G401.6 (cell line): ENCODE data around the gene ADAMTS13.
"Not testable (repeated sequence)": the region's sequence is repeated elsewhere in the genome, so short reads cannot be mapped to it uniquely, and the experiment has no call there.

ENCODE experiments used
- FAIRE-seq: peaks from 2 replicates; lab custom pipeline; 2012; peaks lifted over from hg19 to GRCh38; lab: Jason Lieb, UNC

ADAMTS13 gene

DNA sequence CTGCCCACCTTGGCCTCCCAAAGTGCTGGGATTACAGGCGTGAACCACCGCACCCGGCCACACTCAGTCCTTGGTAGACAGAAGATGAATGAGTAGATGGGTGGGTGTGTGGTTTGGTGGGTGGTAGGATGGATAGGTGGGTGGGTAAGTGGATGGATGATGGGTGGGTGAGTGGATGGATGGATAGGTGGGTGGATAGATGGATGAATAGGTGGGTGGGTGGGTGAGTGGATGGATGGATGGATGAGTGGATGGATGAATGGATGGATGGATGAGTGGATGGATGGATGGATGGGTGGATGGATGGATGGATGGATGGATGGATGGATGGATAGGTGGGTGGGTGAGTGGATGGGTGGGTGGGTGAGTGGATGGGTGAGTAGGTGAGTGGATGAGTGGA, 29.9 kb upstream of the ADAMTS13 start:
- FAIRE-seq, result not testable (repeated sequence)

DNA sequence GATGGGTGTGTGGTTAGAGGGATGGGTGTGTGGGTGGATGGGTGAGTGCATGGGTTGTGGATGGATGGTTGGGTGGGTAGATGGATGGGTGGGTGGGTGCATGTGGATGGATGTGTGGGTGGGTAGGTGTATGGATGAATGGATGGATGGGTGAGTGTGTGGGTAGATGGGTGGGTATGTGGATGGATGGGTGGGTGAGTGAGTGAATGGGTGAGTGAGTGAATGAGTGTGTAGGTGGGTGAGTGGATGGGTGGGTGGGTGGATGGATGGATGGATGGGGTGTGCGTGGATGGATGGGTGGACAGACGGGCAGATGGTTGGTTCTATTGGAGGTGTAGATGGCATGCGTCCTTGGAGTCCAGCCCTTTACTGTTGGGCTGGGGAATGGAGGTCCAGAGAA, 28.8 kb upstream of the ADAMTS13 start:
- no peak for FAIRE-seq

DNA sequence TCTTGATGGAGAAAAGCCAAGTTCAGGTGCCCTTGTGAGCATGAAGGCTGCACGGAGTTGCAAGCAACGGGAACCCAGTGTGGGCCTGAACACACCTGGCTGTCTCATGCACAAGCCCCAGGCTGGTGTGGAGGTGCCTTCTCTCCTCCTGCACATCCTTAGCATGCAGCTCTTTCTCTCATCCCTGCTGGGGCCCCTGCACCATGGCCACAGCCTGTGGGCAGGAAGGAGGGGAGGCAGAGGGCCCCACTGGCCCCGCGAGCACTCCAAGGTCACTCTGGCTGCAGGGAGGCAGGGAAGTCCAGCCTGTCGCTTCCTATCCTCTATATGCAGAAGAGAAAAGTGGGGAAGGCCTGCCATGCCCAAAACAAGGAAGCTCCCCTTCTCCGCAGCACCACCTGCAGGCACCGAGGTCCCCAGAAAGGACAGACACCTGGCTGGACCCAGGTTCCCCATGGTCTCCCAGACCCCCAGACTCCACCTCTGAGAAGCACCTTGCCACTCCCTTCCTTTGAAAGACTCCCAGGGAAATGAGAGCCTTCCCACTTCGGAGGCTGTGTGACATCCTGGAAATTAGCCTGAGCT, 27.4 kb upstream of the ADAMTS13 start:
- FAIRE-seq, result no peak

DNA sequence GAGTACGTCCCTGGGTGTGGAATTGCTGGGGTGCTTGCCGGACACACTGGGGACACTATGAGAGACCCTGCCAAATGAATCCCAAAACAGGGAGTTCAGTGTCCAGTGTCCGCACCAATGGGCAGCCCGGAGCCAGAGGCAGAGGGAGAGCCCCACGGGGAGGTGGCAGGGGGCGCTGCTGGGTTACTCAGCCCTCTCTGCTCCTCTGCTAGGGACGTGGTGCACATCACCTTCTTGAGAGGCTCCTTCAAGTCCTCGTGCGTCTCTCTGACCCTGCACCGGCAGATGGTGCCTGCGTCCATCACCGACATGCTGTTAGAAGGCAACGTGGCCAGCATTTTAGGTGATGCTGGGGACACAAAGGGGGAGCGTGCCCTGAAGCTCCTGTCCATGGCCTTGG, 25.2 kb upstream of the ADAMTS13 start:
- FAIRE-seq, result no peak

DNA sequence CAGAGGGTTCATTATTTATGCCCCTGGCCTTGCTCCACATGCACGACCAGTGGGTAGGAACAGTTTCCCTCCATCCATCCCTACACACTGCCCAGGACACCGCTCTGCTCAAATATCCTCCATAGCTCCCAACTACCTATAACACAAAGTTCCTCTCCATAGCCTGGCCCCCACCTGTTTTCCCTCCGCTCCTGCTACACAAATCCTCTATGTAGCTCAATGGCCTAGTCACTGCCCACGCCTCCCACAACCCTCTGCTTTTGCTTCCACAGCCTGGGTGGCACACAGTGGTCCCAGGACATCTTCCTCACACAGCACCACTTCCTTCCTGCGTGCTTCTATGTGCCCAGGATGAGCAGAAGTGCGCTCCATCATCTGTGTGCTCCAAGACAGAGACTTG, 24.8 kb upstream of the ADAMTS13 start:
- FAIRE-seq, result no peak

DNA sequence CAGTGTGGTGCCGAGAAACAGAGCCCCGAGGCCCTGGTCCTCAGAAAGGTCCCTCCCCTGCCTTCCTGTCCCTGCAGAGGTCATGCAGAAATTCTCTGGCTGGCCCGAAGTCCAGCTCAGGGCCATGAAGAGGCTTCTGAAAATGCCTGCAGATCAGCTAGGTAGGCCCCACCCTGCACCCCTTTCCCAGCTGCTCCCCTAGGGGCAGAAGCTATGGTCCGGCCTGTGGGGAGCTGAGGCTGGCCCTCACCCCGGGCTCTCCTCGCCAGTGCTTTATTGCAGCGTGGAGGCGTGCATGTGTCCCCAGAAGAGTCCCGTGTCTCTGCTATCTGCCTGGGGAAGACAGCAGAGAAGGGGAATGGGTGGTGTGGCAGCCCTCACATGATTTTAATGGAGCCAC, 24.3 kb upstream of the ADAMTS13 start:
- FAIRE-seq, result no peak

DNA sequence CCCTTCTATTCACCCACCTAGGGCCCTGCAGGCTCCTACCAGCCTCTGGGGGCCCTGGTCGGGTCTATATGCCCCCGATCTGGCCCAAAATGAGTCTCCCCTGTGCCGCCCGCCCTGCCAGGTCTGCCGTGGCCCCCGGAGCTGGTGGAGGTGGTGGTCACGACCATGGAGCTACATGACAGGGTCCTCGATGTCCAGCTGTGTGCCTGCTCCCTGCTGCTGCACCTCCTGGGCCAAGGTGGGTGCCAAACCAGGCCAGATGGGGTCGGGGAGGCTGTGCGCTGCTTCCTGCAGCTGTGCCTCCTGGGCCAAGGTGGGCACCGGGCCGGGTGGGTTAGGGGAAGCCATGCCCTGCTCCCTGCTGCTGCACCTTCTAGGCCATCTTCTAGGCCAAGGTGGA, 21.9 kb upstream of the ADAMTS13 start:
- FAIRE-seq, result no peak

DNA sequence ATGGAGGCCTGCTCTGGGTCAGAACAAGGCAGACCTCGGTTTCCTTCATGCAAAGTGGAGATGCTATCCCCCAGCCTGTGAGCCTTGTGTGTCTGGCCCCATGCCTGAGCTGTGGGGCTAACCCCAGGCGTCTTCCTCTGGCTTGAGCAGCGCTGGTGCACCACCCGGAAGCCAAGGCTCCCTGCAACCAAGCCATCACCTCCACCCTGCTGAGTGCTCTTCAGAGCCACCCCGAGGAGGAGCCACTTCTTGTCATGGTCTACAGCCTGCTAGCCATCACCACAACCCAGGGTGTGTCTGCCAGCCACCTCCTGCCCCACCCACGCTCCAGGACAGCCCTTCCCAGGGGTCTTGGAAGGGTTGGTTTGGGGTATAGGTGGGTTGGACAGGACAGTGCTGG, 20.6 kb upstream of the ADAMTS13 start:
- no peak for FAIRE-seq

DNA sequence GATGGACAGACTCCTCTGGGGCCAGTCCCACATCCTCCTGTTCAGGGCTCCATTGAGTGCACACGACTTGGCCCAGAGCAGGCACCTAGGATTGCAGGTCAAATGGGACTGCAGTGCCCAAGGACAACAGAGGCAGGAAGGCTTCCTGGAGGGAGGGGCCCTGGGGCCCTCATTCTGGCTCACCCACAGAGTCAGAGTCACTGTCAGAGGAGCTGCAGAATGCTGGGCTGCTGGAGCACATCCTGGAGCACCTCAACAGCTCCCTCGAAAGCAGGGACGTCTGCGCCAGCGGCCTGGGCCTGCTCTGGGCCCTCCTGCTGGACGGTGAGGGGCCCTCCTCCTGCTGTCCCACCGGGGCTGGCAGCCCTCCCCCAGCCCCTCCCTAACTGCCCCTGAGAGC, 19.5 kb upstream of the ADAMTS13 start:
- FAIRE-seq, result no peak

DNA sequence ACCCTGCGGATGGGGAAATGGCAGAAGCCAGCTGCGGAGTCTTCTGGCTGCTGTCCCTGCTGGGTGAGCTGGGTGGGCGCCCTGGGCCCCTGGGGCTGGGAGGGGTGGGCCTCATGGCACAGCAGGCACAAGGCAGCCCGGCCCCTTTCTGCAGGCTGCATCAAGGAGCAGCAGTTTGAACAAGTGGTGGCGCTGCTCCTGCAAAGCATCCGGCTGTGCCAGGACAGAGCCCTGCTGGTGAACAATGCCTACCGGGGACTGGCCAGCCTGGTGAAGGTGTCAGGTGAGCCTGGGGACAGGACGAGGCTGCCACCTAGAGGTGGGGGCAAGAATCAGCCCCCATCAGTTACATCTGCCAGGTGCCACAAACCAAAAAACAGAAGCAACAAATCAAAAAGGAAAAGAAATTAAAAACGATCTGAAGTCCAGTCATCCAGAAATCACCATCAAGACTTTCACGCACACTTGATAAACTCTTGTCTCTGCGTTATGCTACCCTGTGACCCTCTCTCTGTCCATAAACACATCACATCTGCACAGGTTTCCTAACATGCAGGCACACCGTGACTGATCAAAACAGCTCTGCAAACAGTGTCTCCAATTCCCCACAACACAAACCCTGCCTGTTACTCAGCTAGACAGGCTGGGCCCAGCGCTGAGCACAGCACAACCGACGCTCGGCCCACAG, 18.3 kb upstream of the ADAMTS13 start:
- FAIRE-seq, result no peak

DNA sequence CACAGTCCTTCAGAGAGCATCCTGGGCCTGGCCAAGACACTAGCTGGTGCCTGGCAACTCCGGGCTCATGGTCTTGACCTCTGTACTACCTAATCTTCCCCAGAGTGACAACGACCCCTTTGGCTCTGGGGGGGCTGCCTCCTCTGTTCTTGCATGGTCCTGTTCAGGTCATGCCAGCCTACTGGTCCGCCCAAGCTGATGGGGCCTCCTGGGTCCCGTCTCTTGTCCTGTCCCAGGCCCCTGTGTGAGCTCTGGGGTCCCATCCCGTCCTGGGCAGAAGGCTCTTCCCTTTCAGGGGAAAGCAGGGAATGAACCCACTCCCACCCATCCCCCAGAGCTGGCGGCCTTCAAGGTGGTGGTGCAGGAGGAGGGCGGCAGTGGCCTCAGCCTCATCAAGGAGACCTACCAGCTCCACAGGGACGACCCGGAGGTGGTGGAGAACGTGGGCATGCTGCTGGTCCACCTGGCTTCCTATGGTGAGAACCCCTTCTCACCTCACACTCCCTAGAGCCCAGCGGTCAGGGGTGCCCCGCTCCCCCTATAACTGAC, 17.6 kb upstream of the ADAMTS13 start:
- FAIRE-seq, result no peak

DNA sequence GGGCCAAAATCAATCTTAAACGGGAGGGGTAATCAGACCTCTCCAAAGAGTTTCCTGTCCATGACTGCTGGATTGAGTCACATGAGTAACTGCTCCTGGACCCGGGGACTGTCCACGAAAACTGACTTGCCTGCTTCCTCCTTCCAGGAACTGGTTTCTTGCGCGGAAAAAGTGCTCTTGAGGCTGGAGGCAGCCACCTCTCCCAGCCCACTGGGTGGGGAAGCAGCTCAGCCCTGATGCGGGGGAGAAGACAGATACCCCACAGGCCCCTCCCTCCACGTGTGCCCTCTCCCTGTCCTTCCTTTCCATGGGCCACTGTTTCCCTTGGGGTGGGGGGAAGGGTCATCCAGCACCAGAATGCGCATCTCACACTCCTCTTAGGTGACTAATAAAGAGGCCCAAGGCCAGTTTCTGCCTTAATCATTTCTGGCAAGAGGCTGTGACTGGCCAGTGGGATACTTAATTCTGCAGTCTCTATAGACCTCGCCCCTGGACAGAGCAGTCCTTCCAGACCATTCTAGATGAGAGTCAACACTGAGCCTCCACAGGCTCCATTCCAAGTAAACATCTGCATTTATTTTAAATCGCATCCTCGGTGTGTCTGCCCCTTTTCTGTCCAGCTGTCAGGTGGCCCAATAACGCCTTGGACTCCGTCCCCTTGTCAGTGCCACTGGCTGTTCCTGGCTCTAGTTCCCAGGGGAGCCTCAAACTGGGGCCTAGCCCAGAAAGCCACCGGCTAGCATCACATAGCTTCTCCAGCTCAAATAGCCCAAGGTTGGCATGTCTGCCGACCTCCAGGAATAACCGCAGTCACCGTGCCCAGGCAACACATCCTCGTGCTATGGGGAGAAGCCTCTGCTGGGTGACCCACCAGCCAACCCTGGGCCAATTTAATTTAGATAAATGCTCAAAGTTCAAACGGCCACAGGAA, 16.4 kb upstream of the ADAMTS13 start:
- no peak for FAIRE-seq

DNA sequence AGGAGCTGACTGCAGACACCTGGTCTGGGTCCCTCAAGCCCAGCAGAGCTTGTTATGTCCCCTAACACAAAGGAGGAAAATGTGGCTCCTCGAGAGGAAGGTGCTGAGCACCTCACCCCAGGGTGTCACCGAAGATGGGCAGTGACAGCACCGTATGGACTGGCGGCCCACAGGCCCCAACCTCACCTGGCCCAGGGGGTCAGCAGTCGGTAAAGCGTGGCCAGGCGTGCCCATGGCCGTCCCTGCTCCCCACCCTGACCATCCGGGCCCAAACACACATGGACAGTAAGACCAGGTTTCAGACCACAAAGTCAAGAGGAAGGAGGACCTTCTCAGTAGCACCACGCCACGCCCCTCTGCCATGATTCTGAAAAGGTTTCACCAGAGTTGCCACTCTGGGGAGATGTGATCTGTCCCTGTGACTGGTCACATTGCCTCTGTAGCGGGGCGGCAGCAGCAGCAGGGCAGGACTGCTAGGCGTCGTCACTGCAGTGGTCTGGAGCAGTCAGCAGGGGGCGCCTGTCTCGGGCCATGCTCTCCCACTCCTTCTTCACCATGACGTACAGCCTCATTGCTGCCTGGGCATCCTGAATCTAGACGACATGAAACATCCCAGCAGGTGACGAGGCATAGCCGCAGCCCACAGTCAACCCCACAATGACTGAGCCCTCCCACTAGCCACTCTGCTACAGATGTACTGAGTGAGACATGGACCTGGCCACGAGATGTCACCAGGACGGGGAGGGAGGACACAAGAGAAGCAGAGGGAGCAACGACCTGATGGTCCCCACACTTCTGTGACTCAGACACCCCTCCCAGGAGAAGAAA, 15.5 kb upstream of the ADAMTS13 start:
- no peak for FAIRE-seq

DNA sequence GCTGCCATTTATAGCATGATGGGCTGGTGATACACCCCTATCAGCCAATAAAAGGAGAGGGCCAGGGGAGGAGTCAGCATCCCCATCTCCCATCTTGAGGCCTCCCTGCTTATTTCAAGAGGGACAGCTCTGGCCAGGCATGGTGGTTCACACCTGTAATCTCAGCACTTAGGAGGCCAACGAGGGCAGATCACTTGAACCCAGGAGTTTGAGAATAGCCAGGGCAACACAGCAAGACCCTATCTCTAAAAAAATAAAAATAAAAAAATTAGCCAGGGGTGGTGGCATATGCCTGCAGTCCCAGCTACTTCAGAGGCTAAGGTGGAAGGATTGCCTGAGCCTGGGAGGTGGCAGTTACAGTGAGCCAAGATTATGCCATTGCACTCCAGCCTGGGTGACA, 14.1 kb upstream of the ADAMTS13 start:
- FAIRE-seq, result no peak

DNA sequence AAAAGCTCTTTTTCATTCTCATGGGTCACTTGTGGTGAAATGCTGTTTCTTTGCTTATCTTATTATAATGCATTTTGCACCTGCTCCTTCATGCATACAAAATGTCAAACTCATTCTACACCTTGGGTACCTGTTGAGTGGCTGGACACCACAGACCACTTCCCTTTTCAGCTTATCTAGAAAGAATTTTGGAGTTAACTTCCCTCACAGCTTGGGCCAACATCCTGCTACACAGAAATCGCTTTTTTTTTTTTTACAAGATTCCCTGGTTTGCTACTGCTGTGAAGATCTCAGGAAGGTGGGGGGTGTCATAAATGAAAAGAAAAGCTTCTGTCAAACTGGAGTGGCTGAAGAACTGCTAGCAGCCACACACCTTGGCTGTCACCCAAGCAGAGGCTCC, 7.0 kb upstream of the ADAMTS13 start:
- no peak for FAIRE-seq

DNA sequence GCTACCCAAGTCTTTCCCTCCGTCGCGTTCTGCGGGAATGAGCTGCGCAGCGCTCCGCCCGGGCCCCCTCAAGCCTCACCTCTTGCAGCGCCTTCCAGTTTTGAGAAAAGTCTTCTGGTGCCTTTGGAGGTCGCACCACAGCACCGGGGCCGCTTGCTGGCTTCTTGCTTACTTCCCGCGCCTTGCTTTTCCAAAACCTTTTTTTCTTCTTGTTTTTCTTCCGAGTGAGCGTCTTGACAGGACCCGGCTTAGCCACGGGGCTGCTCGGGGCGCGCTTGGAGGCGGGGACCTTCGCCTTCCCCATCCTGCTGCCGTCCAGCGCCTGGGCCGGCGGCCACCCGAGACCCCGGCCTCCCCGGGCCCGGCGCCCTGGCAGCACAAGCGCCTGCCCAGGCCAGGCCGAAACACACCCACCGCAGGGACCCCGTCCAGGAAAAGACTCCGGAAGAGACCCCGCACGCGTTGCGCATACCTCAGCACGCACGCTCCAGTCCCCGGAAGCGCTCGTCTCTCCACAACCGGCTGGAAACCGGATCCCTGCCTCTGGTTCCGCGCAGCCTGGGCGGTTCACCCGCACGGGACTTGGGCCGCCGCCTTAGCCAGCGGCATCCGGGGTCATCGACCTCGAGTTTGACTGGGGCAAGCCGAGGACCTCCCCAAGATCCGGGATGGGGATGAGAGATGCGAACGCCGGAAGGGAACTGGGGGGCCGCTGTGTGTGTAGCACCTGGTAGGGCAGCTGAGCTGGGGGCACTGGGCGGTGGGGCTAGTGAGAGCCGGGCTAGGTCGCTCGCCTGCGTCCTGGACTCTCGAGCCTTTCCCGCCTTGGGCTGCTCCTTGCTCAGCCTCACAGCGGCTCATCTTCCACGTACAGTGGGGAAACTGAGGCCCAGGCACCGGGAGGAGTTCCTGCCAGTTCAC, 4.4 kb upstream of the ADAMTS13 start, which contains the start of gene REXO4:
Gene REXO4 (minus strand): TSS at position 470 of the 921 bp plus-strand sequence. CDS start 166 bp downstream, at position 304.
- no peak for FAIRE-seq

DNA sequence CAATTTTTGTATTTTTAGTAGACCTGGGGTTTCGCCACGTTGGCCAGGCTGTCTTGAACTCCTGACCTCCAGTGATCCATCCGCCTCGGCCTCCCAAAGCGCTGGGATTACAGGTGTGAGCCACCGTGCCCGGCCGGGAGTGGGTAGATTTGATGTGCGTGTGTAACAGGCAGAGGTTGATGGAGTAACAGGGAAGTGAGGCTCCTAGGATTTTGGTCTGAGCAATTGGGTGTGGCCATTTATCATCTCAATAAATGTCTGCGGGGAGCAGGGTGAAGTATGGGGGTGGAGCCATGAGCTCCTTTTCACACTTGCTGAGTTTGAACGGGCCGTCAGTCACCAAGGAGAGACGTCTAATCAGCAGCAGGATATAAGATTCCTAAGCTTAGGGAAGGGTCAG, 3.2 kb upstream of the ADAMTS13 start:
- FAIRE-seq, result no peak

DNA sequence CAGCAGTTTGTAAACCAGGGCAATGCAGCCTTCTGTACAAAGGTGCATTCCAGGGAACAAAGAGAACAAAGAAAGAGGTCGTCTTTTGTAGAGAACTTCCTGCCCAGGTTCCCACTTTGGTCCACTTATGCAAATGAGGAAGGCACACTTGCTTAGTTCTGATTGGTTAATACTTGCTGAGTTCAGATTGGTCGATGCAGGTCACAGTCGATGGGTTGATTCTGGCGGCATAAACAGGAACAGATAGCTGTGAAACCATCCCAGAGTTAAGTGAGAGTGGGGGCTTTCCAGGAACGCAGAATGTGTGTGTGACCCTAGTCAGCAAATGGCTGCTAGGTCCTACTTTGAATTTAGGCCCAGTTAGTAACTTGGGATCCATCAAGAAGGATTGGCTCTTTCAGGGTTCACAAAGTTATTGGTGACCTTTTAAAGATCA, 1.8 kb upstream of the ADAMTS13 start:
- FAIRE-seq, result no peak

DNA sequence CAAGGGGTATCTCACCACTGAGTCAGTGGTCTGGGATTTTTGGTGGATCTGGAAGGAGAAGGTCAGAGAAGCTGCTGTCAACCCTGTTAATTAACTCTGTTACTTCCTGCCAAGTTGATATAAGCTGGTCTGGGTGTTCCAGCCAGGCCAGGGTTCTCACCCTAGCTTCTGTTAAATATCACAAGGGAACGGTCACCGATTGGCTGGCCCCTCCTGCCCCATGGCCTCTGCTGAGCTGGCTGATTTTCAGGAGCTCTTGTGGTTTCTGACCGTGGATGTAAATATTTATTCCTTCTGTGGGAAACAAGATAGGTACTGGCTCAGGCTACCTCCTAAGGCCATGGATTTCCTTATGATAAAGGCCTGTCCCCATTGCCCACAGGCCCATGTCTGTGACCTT, 1.0 kb downstream of the ADAMTS13 start:
- no peak for FAIRE-seq

DNA sequence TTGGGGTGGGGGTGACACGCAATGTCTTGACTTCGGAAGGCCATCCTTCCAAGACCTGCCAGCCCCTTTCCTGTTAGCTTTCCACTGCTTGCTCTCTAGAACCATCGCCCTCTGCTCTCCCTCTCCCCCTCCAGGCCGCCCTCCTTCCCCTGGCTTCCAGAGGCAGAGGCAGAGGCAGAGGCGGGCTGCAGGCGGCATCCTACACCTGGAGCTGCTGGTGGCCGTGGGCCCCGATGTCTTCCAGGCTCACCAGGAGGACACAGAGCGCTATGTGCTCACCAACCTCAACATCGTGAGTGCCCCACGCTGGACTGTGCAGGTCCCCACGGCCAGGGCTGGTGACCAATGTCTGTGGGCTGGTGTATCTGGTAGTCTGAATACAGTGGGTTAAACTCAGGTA, 2.0 kb downstream of the ADAMTS13 start:
- no peak for FAIRE-seq
